LNCaP clone FGC (cell line): ENCODE results near the gene RNF207.

ENCODE experiments used
- DNase-seq: peaks from one replicate; pipeline ENCODE4 v3.0.0-alpha.2; 2011; ENCODE audit warnings: low read depth
- H3K4me3 ChIP-seq: 2 replicates; pipeline ENCODE4 v1.5.1; 2011; ENCODE audit warnings: mild to moderate bottlenecking, low read depth, low read length, control low read depth
- CTCF ChIP-seq: IDR thresholded peaks from 2 replicates; pipeline ENCODE4 v1.5.1; 2012; ENCODE audit warnings: mild to moderate bottlenecking; ENCODE audit not compliant: control insufficient read depth, insufficient read depth; ENCODE audit errors: extremely low read depth

The RNF207 gene

GRCh38 chr1:6167391-6168303, 38.3 kb upstream of the RNF207 start:
- H3K4me3 ChIP-seq, result no peak overlapping the region
- no peak for TF ChIP-seq CTCF
- DNase-seq, result no peak

GRCh38 chr1:6168947-6169586, 36.9 kb upstream of the RNF207 start:
- TF ChIP-seq CTCF, result no peak
- H3K4me3 ChIP-seq, result no peak overlapping the region
- no peak for DNase-seq

GRCh38 chr1:6170116-6170741, 35.7 kb upstream of the RNF207 start:
- no peak overlapping the region for H3K4me3 ChIP-seq
- TF ChIP-seq CTCF, result no peak
- DNase-seq, result no peak

GRCh38 chr1:6170742-6171201, 35.1 kb upstream of the RNF207 start:
- no peak for TF ChIP-seq CTCF
- no peak overlapping the region for H3K4me3 ChIP-seq
- DNase-seq, result no peak

- no peak overlapping the region for H3K4me3 ChIP-seq
- DNase-seq, result no peak
- peak; percentile 30 for TF ChIP-seq CTCF
These were observed 34.3 kb upstream of the RNF207 start for GRCh38 chr1:6171548-6172124.

GRCh38 chr1:6172549-6172948, 33.4 kb upstream of the RNF207 start:
- DNase-seq, result no peak

More at GRCh38 chr1:6172549-6172948, 33.4 kb upstream of the RNF207 start:
- no peak overlapping the region for H3K4me3 ChIP-seq
- TF ChIP-seq CTCF, result no peak
